ENCODE measurements around the gene LRRC32. TPM values are rescaled to one million over a fixed set of nuclear protein-coding genes. Genes with fewer than 3 reads are reported as not detected.

The LRRC32 gene
- total and polyA plus RNA-seq, 2 experiments from 2014 or later: 4.0 to 7.9 TPM

GRCh38 chr11:76640501-76640900 lies 30.0 kb downstream of the LRRC32 start:
- WGBS, 2 experiments (ENCODE audit: low coverage in 1 of 2, low lambda C conversion rate in 2 of 2, missing lambda C conversion rate in 2 of 2): 58 to 63% methylated on average over 5 of the region's 5 CpGs
- Histone ChIP-seq H3K27ac (no peak overlapping the region), H3K9me3 (ENCODE audit: low read depth) (no peaks in the 10 kb centered on the region), H3F3A (ENCODE audit: insufficient read depth) (no peaks in the 10 kb centered on the region), H3K36me3 (ENCODE audit: low read depth) (no peaks in the 10 kb centered on the region), H3K9me2 (ENCODE audit: insufficient read depth) (no peaks in the 10 kb centered on the region), H3K4me2 (ENCODE audit: unreplicated experiment) (no peak overlapping the region), H3K9ac (no peak overlapping the region), H2AFZ (no peak overlapping the region), H3K27me3 (replicated peaks; ENCODE audit: insufficient read depth) (peaks cover 5% of the 10 kb centered on the region; the same call in 1 of the 2 replicates), H4K20me1 (ENCODE audit: insufficient read depth) (no peaks in the 10 kb centered on the region), H3K4me3 (no peak overlapping the region), H3K4me1 (ENCODE audit: insufficient read depth) (no peaks in the 10 kb centered on the region), H3K79me2 (ENCODE audit: insufficient read depth) (no peaks in the 10 kb centered on the region)
- DNase-seq: no peak
- in situ Hi-C loops (cut with MboI): no loop called here
- TF ChIP-seq EZH2phosphoT487 (IDR thresholded peaks at IDR 0.05; ENCODE audit: insufficient read depth, low read depth): no peak
- TF ChIP-seq EZH2 (IDR thresholded peaks at IDR 0.05; ENCODE audit: insufficient read depth, poor library complexity, severe bottlenecking): no peak

DNA sequence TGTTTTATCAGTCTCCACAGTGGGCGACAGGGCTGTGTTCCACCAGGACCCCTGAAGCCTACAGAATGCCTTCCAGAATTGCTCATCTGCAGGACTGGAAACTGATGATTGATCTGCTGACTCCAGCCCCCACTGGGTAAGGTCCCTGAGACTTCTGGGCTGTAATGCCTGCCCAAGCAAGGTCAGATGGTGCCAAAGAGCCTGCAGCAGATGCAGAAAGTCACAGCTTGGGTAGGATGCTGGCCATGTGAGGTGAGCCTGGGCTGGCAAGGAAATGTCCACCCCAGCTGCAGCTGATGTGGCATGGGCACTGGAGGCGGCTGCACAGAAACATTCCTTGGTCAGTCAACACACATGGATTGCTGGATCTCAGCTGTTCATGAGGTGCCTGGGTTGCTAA lies 30.9 kb downstream of the LRRC32 start:
- no peaks in the 10 kb centered on the region for H3K9me2 ChIP-seq (ENCODE audit: insufficient read depth)
- no peaks in the 10 kb centered on the region for H3K9me3 ChIP-seq (ENCODE audit: low read depth)
- in situ Hi-C loops (cut with MboI): no loop called here
- H3K79me2 ChIP-seq (ENCODE audit: insufficient read depth): no peaks in the 10 kb centered on the region
- DNase-seq: no peak
- no peaks in the 10 kb centered on the region for H4K20me1 ChIP-seq (ENCODE audit: insufficient read depth)
- H3K4me3 ChIP-seq: no peak overlapping the region
- H3K9ac ChIP-seq: no peak overlapping the region
- H3K36me3 ChIP-seq (ENCODE audit: low read depth): no peaks in the 10 kb centered on the region
- H3K4me2 ChIP-seq (ENCODE audit: unreplicated experiment): no peak overlapping the region
- H3F3A ChIP-seq (ENCODE audit: insufficient read depth): no peaks in the 10 kb centered on the region
- TF ChIP-seq EZH2phosphoT487 (IDR thresholded peaks at IDR 0.05; ENCODE audit: insufficient read depth, low read depth) (no peak), EZH2 (IDR thresholded peaks at IDR 0.05; ENCODE audit: insufficient read depth, poor library complexity, severe bottlenecking) (no peak)
- H3K4me1 ChIP-seq (ENCODE audit: insufficient read depth): no peaks in the 10 kb centered on the region
- no peak overlapping the region for H3K27ac ChIP-seq
- no peak overlapping the region for H2AFZ ChIP-seq
- peaks cover 5% of the 10 kb centered on the region; the same call in 1 of the 2 replicates for H3K27me3 ChIP-seq (replicated peaks; ENCODE audit: insufficient read depth)
- whole genome bisulfite sequencing, 2 experiments (ENCODE audit: low coverage in 1 of 2, low lambda C conversion rate in 2 of 2, missing lambda C conversion rate in 2 of 2): 49 to 67% methylated on average over 2 of the region's 2 CpGs

DNA sequence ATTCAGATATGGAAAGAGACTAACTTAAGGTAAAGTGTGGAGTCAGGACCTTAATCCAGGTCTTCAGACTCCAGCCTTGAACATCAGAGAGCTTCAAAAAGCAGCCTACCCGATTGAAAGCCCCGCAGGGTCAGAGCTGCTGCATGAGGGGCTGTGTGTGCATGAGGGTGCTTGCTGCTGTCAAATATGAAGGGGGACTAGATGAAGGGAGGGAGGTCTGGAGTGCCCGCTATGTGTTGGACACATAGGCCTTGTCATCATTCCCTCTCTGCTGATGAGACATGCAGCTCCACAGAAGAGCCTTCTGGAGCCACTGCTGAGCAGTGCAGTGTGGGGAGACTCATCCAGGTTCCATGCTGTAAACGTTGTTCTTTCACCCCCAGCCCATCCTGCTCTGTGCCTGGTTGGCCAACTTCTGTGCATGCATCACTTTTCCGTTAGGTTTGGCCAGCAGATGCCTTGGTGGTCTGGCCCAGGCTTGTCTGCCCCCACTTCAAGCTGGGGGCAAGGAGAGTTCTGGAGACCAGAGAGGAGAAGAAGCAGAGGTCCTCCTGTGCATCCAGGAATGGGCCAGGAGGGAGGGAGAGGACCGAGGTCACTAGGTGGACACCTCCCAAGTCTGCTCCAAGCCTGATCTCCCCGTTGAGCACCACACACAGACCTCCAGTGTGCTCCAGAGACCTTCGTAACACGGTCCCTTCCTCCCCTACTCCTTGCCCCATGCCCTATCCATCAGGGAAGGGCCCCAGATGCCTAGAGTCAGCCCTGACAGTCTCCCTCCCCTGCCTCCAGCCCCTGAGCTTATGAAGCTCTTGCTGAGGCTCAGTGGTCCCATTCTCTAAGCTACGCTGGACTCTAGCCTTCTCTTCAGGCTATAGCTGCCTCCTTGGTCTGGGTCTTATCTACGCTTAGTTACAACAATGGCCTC lies 32.0 kb downstream of the LRRC32 start:
- H4K20me1 ChIP-seq (ENCODE audit: insufficient read depth): no peaks in the 10 kb centered on the region
- no peaks in the 10 kb centered on the region for H3K9me3 ChIP-seq (ENCODE audit: low read depth)
- no peak overlapping the region for H3K27ac ChIP-seq
- in situ Hi-C loops (cut with MboI): no loop called here
- H3K9ac ChIP-seq: no peak overlapping the region
- no peaks in the 10 kb centered on the region for H3K9me2 ChIP-seq (ENCODE audit: insufficient read depth)
- no peak for TF ChIP-seq EZH2 (IDR thresholded peaks at IDR 0.05; ENCODE audit: insufficient read depth, poor library complexity, severe bottlenecking)
- no peak for TF ChIP-seq EZH2phosphoT487 (IDR thresholded peaks at IDR 0.05; ENCODE audit: insufficient read depth, low read depth)
- no peak overlapping the region for H3K4me2 ChIP-seq (ENCODE audit: unreplicated experiment)
- no peaks in the 10 kb centered on the region for H3K36me3 ChIP-seq (ENCODE audit: low read depth)
- peaks cover 5% of the 10 kb centered on the region; the same call in 1 of the 2 replicates for H3K27me3 ChIP-seq (replicated peaks; ENCODE audit: insufficient read depth)
- no peak overlapping the region for H2AFZ ChIP-seq
- no peak overlapping the region for H3K4me3 ChIP-seq
- no peaks in the 10 kb centered on the region for H3F3A ChIP-seq (ENCODE audit: insufficient read depth)
- DNase-seq: no peak
- WGBS, 2 experiments (ENCODE audit: low coverage in 1 of 2, low lambda C conversion rate in 2 of 2, missing lambda C conversion rate in 2 of 2): 69 to 74% methylated on average over 11 of the region's 11 CpGs
- H3K79me2 ChIP-seq (ENCODE audit: insufficient read depth): no peaks in the 10 kb centered on the region
- H3K4me1 ChIP-seq (ENCODE audit: insufficient read depth): no peaks in the 10 kb centered on the region

- H3K4me1 ChIP-seq (ENCODE audit: insufficient read depth): no peaks in the 10 kb centered on the region
- no peak for TF ChIP-seq EZH2 (IDR thresholded peaks at IDR 0.05; ENCODE audit: insufficient read depth, poor library complexity, severe bottlenecking)
- TF ChIP-seq EZH2phosphoT487 (IDR thresholded peaks at IDR 0.05; ENCODE audit: insufficient read depth, low read depth): no peak
- no peaks in the 10 kb centered on the region for H4K20me1 ChIP-seq (ENCODE audit: insufficient read depth)
- DNase-seq: no peak
- WGBS, 2 experiments (ENCODE audit: low coverage in 1 of 2, low lambda C conversion rate in 2 of 2, missing lambda C conversion rate in 2 of 2): 75% methylated on average over 14 of the region's 14 CpGs
- peaks cover 3% of the 10 kb centered on the region; the same call in 1 of the 2 replicates for H3K27me3 ChIP-seq (replicated peaks; ENCODE audit: insufficient read depth)
- in situ Hi-C loops (cut with MboI): no loop called here
- no peak overlapping the region for H3K9ac ChIP-seq
- no peak overlapping the region for H3K4me2 ChIP-seq (ENCODE audit: unreplicated experiment)
- H3K9me3 ChIP-seq (ENCODE audit: low read depth): no peaks in the 10 kb centered on the region
- no peak overlapping the region for H3K27ac ChIP-seq
- no peaks in the 10 kb centered on the region for H3K79me2 ChIP-seq (ENCODE audit: insufficient read depth)
- H3K9me2 ChIP-seq (ENCODE audit: insufficient read depth): no peaks in the 10 kb centered on the region
- no peaks in the 10 kb centered on the region for H3F3A ChIP-seq (ENCODE audit: insufficient read depth)
- no peaks in the 10 kb centered on the region for H3K36me3 ChIP-seq (ENCODE audit: low read depth)
- H3K4me3 ChIP-seq: no peak overlapping the region
- no peak overlapping the region for H2AFZ ChIP-seq
Observed at GRCh38 chr11:76637491-76638269, 32.9 kb downstream of the LRRC32 start.

Measured in GM23248 (cell line).